K562 (cell line): ENCODE data around the gene NPM1. TPM values are rescaled to one million over a fixed set of nuclear protein-coding genes. Genes with fewer than 3 reads are reported as not detected.

ENCODE experiments used
- ATF7 ChIP-seq: fragments of 450-650 bp; IDR thresholded peaks from 2 replicates; pipeline ENCODE4 v1.7.1; 2014; ENCODE audit warnings: mild to moderate bottlenecking, moderate library complexity
- HDAC6 ChIP-seq: IDR thresholded peaks from 2 replicates; pipeline ENCODE4 v1.6.1; 2012; ENCODE audit warnings: low read depth, mild to moderate bottlenecking, control low read depth, inconsistent platforms, low read length, moderate library complexity
- HDGF ChIP-seq: fragments of 450-650 bp; IDR thresholded peaks from 2 replicates; pipeline ENCODE4 v1.6.1; 2016
- MAZ ChIP-seq, 2 experiments: fragments of 450-650 bp in 1 of 2; sonication (generic) in 1 of 2; formaldehyde crosslinking; IDR thresholded peaks in 1 of 2; conservative IDR thresholded peaks in 1 of 2; 2 replicates each; pipeline versions ENCODE4 v1.4.0 to v1.5.0; 2020; ENCODE audit warnings: mild to moderate bottlenecking in 1 of 2, missing genetic modification reagents in 1 of 2
- NRF1 ChIP-seq, 2 experiments: fragments of 450-650 bp; IDR thresholded peaks in 1 of 2; conservative IDR thresholded peaks in 1 of 2; 2 replicates each; pipeline ENCODE4 v1.6.1; 2014; ENCODE audit warnings: mild to moderate bottlenecking in 2 of 2
- SIN3B ChIP-seq: fragments of 450-650 bp; IDR thresholded peaks from 2 replicates; pipeline ENCODE4 v1.6.1; 2017; ENCODE audit warnings: low read depth, mild to moderate bottlenecking, moderate library complexity
- SRF ChIP-seq, 2 experiments: fragments of 250-450, 450-650 bp in 1 of 2; sonication (Bioruptor Pico) in 1 of 2; sonication (generic) in 1 of 2; formaldehyde crosslinking; IDR thresholded peaks; 2 replicates each; pipeline versions ENCODE4 v1.5.0 to v1.5.1; 2020 to 2022; ENCODE audit warnings: mild to moderate bottlenecking in 1 of 2, missing genetic modification reagents in 1 of 2
- TCF7 ChIP-seq: sonication (generic); IDR thresholded peaks from 2 replicates; pipeline ENCODE4 v1.6.1; 2016; ENCODE audit warnings: antibody characterized with exemption, borderline replicate concordance
- polyA plus RNA-seq, 8 experiments: library from polyadenylated mRNA; depleted of rRNA in 4 of 8; stranded (reverse) in 5 of 8; unstranded in 3 of 8; fragments of >200 nt; fragmentation: Nextera tagmentation in 2 of 8; fragmentation: Illumina TruSeq in 1 of 8; extraction: Ambion mirVana in 2 of 8; extraction: Trizol in 1 of 8; gene quantifications; 2 replicates each; pipeline versions ENCODE4 v1.2.1 to v1.2.3, GENCODE V29; 2011 to 2014; ENCODE audit warnings: inconsistent platforms in 1 of 8, missing spikeins in 1 of 8
- total RNA-seq, 7 experiments: library from RNA; depleted of rRNA in 6 of 7; stranded (reverse); fragments of >200 nt in 6 of 7; fragmentation: Illumina TruSeq in 2 of 7; extraction: Trizol in 2 of 7; gene quantifications; 2 replicates each; pipeline versions ENCODE4 v1.2.1 to v1.2.3, GENCODE V29; 2011 to 2021; ENCODE audit warnings: low replicate concordance in 1 of 7
- TF ChIP-seq, protein P1 (sequence below): fragments of 250-450 bp; sonication (Bioruptor Pico); IDR thresholded peaks from 2 replicates; pipeline ENCODE4 v1.5.0; 2020; ENCODE audit warnings: mild to moderate bottlenecking, borderline replicate concordance
- TF ChIP-seq, protein P2 (sequence below): fragments of 250-450 bp; sonication (Bioruptor Pico); IDR thresholded peaks from 2 replicates; pipeline ENCODE4 v1.9.0; 2021; ENCODE audit warnings: mild to moderate bottlenecking
- TF ChIP-seq, protein P3 (sequence below), 3 experiments: IDR thresholded peaks in 2 of 3; conservative IDR thresholded peaks in 1 of 3; 2 replicates each; pipeline ENCODE4 v1.5.1; 2011 to 2012; ENCODE audit warnings: low read length in 3 of 3, mild to moderate bottlenecking in 3 of 3, control low read depth in 2 of 3, improper control_type of control experiment in 1 of 3, inconsistent platforms in 1 of 3, low read depth in 1 of 3, mixed read lengths in 1 of 3, moderate library complexity in 1 of 3; ENCODE audit not compliant: insufficient read depth in 2 of 3
- TF ChIP-seq, protein P4 (sequence below): fragments of 450-650 bp; IDR thresholded peaks from 2 replicates; pipeline ENCODE4 v1.6.1; 2016; ENCODE audit warnings: missing biosample characterization, missing genetic modification characterization
- TF ChIP-seq, protein P5 (sequence below), 2 experiments: fragments of 150-350 bp in 1 of 2; IDR thresholded peaks; 2 replicates each; pipeline ENCODE4 v1.6.1; 2012 to 2016; ENCODE audit warnings: low read depth in 2 of 2, low read length in 2 of 2, mild to moderate bottlenecking in 1 of 2, moderate library complexity in 1 of 2

Gene NPM1
- total and polyA plus RNA-seq, 9 of the 15 experiments (the other 6 are each of a cell fraction or from before 2014, with no cell fraction given), result 2,438 to 6,909 (median 5,639) TPM

DNA sequence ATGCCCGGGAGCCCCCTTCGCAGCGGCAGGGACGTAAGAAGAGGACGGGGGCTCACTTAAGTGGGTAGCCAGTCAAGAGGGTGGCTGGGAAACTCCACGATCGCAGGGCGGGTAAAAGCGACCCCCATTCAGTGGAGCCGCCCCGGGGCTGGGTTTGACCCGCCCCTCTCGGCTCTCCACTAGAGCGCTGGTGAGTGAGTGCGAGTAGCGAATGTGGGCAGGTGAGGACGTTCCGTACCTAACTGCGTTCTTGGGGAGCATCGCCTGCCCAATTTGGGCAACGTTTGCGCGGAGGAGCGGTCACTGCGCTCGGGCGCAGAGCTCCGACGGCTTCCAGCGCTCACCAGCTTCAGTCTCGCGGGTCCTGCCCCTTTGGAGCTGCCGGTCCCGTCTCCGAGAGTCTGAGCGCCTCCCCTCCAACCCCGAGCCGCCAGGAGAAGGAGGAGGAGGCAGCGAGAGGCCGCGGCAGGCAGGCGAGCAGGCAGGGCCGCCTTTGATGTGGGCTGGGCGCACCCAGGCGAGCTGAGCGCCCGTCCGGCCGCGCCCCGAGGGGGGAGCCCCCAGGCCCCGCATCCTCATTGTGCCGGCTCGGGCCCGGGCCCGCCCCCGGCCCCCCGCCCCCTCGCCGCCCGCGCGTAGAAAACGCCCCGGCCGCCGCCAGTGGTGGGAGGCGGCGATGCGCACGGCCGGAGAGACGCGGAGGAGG is 31.5 kb downstream of the NPM1 start, which contains the start of gene FGF18 (continued):
- TF ChIP-seq, protein P1, sequence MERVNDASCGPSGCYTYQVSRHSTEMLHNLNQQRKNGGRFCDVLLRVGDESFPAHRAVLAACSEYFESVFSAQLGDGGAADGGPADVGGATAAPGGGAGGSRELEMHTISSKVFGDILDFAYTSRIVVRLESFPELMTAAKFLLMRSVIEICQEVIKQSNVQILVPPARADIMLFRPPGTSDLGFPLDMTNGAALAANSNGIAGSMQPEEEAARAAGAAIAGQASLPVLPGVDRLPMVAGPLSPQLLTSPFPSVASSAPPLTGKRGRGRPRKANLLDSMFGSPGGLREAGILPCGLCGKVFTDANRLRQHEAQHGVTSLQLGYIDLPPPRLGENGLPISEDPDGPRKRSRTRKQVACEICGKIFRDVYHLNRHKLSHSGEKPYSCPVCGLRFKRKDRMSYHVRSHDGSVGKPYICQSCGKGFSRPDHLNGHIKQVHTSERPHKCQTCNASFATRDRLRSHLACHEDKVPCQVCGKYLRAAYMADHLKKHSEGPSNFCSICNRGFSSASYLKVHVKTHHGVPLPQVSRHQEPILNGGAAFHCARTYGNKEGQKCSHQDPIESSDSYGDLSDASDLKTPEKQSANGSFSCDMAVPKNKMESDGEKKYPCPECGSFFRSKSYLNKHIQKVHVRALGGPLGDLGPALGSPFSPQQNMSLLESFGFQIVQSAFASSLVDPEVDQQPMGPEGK (CRISPR knock-in tag), result no peak
- TF ChIP-seq SRF (CRISPR knock-in tag; IDR thresholded peaks at IDR 0.05) (peak in 1 of 2 experiments; percentile 12; a peak in 1 of 4 replicates), ATF7 (no peak), NRF1 (conservative IDR thresholded peaks at IDR 0.05 in 1 of 2, IDR thresholded peaks at IDR 0.05 in 1 of 2) (no peak), MAZ (CRISPR knock-in tag; conservative IDR thresholded peaks at IDR 0.05 in 1 of 2, IDR thresholded peaks at IDR 0.05 in 1 of 2) (0 out of 4 replicates have a peak, but pooled peaks of 1 of the 2 experiments have one; percentile 9), SIN3B (no peak), TCF7 (peak; percentile 80; the same call in 1 of the 2 replicates), HDAC6 (peak; percentile 59; the same call in 1 of the 2 replicates), HDGF (no peak)
- TF ChIP-seq, protein P2, sequence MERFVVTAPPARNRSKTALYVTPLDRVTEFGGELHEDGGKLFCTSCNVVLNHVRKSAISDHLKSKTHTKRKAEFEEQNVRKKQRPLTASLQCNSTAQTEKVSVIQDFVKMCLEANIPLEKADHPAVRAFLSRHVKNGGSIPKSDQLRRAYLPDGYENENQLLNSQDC, result no peak
- TF ChIP-seq, protein P3, sequence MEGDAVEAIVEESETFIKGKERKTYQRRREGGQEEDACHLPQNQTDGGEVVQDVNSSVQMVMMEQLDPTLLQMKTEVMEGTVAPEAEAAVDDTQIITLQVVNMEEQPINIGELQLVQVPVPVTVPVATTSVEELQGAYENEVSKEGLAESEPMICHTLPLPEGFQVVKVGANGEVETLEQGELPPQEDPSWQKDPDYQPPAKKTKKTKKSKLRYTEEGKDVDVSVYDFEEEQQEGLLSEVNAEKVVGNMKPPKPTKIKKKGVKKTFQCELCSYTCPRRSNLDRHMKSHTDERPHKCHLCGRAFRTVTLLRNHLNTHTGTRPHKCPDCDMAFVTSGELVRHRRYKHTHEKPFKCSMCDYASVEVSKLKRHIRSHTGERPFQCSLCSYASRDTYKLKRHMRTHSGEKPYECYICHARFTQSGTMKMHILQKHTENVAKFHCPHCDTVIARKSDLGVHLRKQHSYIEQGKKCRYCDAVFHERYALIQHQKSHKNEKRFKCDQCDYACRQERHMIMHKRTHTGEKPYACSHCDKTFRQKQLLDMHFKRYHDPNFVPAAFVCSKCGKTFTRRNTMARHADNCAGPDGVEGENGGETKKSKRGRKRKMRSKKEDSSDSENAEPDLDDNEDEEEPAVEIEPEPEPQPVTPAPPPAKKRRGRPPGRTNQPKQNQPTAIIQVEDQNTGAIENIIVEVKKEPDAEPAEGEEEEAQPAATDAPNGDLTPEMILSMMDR (IDR thresholded peaks at IDR 0.05 in 2 of 3, conservative IDR thresholded peaks at IDR 0.05 in 1 of 3; ENCODE audit: insufficient read depth in 2 of 3, low read depth in 1 of 3, low read length in 3 of 3), result 0 out of 6 replicates have a peak, but pooled peaks of 1 of the 3 experiments have one; percentile 5
- TF ChIP-seq, protein P4, sequence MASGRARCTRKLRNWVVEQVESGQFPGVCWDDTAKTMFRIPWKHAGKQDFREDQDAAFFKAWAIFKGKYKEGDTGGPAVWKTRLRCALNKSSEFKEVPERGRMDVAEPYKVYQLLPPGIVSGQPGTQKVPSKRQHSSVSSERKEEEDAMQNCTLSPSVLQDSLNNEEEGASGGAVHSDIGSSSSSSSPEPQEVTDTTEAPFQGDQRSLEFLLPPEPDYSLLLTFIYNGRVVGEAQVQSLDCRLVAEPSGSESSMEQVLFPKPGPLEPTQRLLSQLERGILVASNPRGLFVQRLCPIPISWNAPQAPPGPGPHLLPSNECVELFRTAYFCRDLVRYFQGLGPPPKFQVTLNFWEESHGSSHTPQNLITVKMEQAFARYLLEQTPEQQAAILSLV, result no peak
- TF ChIP-seq, protein P5, sequence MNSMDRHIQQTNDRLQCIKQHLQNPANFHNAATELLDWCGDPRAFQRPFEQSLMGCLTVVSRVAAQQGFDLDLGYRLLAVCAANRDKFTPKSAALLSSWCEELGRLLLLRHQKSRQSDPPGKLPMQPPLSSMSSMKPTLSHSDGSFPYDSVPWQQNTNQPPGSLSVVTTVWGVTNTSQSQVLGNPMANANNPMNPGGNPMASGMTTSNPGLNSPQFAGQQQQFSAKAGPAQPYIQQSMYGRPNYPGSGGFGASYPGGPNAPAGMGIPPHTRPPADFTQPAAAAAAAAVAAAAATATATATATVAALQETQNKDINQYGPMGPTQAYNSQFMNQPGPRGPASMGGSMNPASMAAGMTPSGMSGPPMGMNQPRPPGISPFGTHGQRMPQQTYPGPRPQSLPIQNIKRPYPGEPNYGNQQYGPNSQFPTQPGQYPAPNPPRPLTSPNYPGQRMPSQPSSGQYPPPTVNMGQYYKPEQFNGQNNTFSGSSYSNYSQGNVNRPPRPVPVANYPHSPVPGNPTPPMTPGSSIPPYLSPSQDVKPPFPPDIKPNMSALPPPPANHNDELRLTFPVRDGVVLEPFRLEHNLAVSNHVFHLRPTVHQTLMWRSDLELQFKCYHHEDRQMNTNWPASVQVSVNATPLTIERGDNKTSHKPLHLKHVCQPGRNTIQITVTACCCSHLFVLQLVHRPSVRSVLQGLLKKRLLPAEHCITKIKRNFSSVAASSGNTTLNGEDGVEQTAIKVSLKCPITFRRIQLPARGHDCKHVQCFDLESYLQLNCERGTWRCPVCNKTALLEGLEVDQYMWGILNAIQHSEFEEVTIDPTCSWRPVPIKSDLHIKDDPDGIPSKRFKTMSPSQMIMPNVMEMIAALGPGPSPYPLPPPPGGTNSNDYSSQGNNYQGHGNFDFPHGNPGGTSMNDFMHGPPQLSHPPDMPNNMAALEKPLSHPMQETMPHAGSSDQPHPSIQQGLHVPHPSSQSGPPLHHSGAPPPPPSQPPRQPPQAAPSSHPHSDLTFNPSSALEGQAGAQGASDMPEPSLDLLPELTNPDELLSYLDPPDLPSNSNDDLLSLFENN (IDR thresholded peaks at IDR 0.05; ENCODE audit: low read depth in 2 of 2, low read length in 2 of 2), result no peak
